HG03103 (cell line): ENCODE measurements around the gene EVI5L.
A peak's percentile ranks its signal among the peaks of the same experiment; 100 is the strongest.
"Not testable (repeated sequence)": the region's sequence is repeated elsewhere in the genome, so short reads cannot be mapped to it uniquely, and the experiment has no call there.

Experiments
- ATAC-seq: cut with Tn5 transposase; IDR thresholded peaks from one replicate; pipeline ENCODE4 v1.9.1; 2021; ENCODE audit warnings: low read depth; ENCODE audit not compliant: unreplicated experiment

EVI5L gene

GRCh38 chr19:7859087-7859486 lies 29.1 kb downstream of the EVI5L start:
- not testable (repeated sequence) for ATAC-seq

GRCh38 chr19:7859831-7860713 lies 30.1 kb downstream of the EVI5L start:
- no peak for ATAC-seq

GRCh38 chr19:7860714-7861618 lies 30.9 kb downstream of the EVI5L start:
- no peak for ATAC-seq

- ATAC-seq, result no peak
Observed at GRCh38 chr19:7861619-7862412, 31.8 kb downstream of the EVI5L start.

GRCh38 chr19:7862413-7862951 lies 32.5 kb downstream of the EVI5L start:
- no peak for ATAC-seq

- no peak for ATAC-seq
Observed at GRCh38 chr19:7863157-7863970, 33.3 kb downstream of the EVI5L start.

- no peak for ATAC-seq
Observed at GRCh38 chr19:7863971-7864689, 34.1 kb downstream of the EVI5L start.

GRCh38 chr19:7864690-7865074 lies 34.7 kb downstream of the EVI5L start:
- no peak for ATAC-seq

- ATAC-seq, result no peak
Observed at GRCh38 chr19:7865262-7865911, 35.4 kb downstream of the EVI5L start.

- ATAC-seq, result no peak
Observed at GRCh38 chr19:7866399-7867091, 36.5 kb downstream of the EVI5L start.

GRCh38 chr19:7867092-7867844 lies 37.2 kb downstream of the EVI5L start:
- no peak for ATAC-seq

GRCh38 chr19:7868326-7868670 lies 38.3 kb downstream of the EVI5L start:
- no peak for ATAC-seq

- peak; percentile 46 for ATAC-seq
Observed at GRCh38 chr19:7868671-7869452, 38.8 kb downstream of the EVI5L start.

GRCh38 chr19:7869453-7869909 lies 39.5 kb downstream of the EVI5L start:
- peak; percentile 29 for ATAC-seq

- ATAC-seq, result no peak
Observed at GRCh38 chr19:7869910-7870511, 40.0 kb downstream of the EVI5L start.
